ENCODE results near the gene WWC1.
"Not testable (repeated sequence)": the region's sequence is repeated elsewhere in the genome, so short reads cannot be mapped to it uniquely, and the experiment has no call there.

The WWC1 gene

GRCh38 chr5:168426864-168427172 is 135.4 kb downstream of the WWC1 start:
- Mint-ChIP-seq H3K27ac (no peak overlapping the region), H3K27me3 (no peaks in the 10 kb centered on the region), H3K9me3 (no peaks in the 10 kb centered on the region), H3K36me3 (ENCODE audit: low read depth) (no peaks in the 10 kb centered on the region), H3K4me1 (ENCODE audit: low read depth) (no peaks in the 10 kb centered on the region), H3K4me3 (no peak overlapping the region)

GRCh38 chr5:168427224-168427623 is 135.8 kb downstream of the WWC1 start:
- Mint-ChIP-seq H3K4me1 (ENCODE audit: low read depth) (no peaks in the 10 kb centered on the region), H3K27ac (no peak overlapping the region), H3K27me3 (no peaks in the 10 kb centered on the region), H3K4me3 (no peak overlapping the region), H3K9me3 (no peaks in the 10 kb centered on the region), H3K36me3 (ENCODE audit: low read depth) (no peaks in the 10 kb centered on the region)

GRCh38 chr5:168428552-168428951 is 137.1 kb downstream of the WWC1 start:
- Mint-ChIP-seq H3K9me3 (no peaks in the 10 kb centered on the region), H3K4me3 (no peak overlapping the region), H3K27me3 (no peaks in the 10 kb centered on the region), H3K4me1 (ENCODE audit: low read depth) (no peaks in the 10 kb centered on the region), H3K36me3 (ENCODE audit: low read depth) (no peaks in the 10 kb centered on the region), H3K27ac (no peak overlapping the region)

- no peaks in the 10 kb centered on the region for H3K36me3 Mint-ChIP-seq (ENCODE audit: low read depth)
- no peak overlapping the region for H3K27ac Mint-ChIP-seq
- no peak overlapping the region for H3K4me3 Mint-ChIP-seq
- H3K9me3 Mint-ChIP-seq, result no peaks in the 10 kb centered on the region
- no peaks in the 10 kb centered on the region for H3K27me3 Mint-ChIP-seq
- H3K4me1 Mint-ChIP-seq (ENCODE audit: low read depth), result no peaks in the 10 kb centered on the region
Measured at GRCh38 chr5:168430296-168430695, 138.9 kb downstream of the WWC1 start.

- H3K36me3 Mint-ChIP-seq (ENCODE audit: low read depth), result no peaks in the 10 kb centered on the region
- no peaks in the 10 kb centered on the region for H3K4me1 Mint-ChIP-seq (ENCODE audit: low read depth)
- no peaks in the 10 kb centered on the region for H3K9me3 Mint-ChIP-seq
- H3K4me3 Mint-ChIP-seq, result no peak overlapping the region
- no peak overlapping the region for H3K27ac Mint-ChIP-seq
- peaks cover 3% of the 10 kb centered on the region for H3K27me3 Mint-ChIP-seq
Measured at GRCh38 chr5:168432903-168433302, 141.5 kb downstream of the WWC1 start.

GRCh38 chr5:168434001-168434400 is 142.6 kb downstream of the WWC1 start:
- no peak overlapping the region for H3K27ac Mint-ChIP-seq
- H3K4me3 Mint-ChIP-seq, result no peak overlapping the region

GRCh38 chr5:168434746-168435321 is 143.4 kb downstream of the WWC1 start:
- Mint-ChIP-seq H3K4me1 (ENCODE audit: low read depth) (no peaks in the 10 kb centered on the region), H3K9me3 (no peaks in the 10 kb centered on the region), H3K27ac (no peak overlapping the region), H3K4me3 (no peak overlapping the region), H3K27me3 (peaks cover 6% of the 10 kb centered on the region), H3K36me3 (ENCODE audit: low read depth) (no peaks in the 10 kb centered on the region)

More at GRCh38 chr5:168434001-168434400, 142.6 kb downstream of the WWC1 start:
- Mint-ChIP-seq H3K36me3 (ENCODE audit: low read depth) (no peaks in the 10 kb centered on the region), H3K4me1 (ENCODE audit: low read depth) (no peaks in the 10 kb centered on the region), H3K27me3 (peaks cover 3% of the 10 kb centered on the region), H3K9me3 (no peaks in the 10 kb centered on the region)

GRCh38 chr5:168435340-168435739 is 143.9 kb downstream of the WWC1 start:
- H3K27me3 Mint-ChIP-seq; H3K36me3 Mint-ChIP-seq (ENCODE audit: low read depth); H3K27ac Mint-ChIP-seq; H3K4me3 Mint-ChIP-seq; H3K4me1 Mint-ChIP-seq (ENCODE audit: low read depth); H3K9me3 Mint-ChIP-seq: not testable (repeated sequence)

GRCh38 chr5:168438349-168438748 is 146.9 kb downstream of the WWC1 start:
- Mint-ChIP-seq H3K27me3 (peaks cover 7% of the 10 kb centered on the region), H3K36me3 (ENCODE audit: low read depth) (no peaks in the 10 kb centered on the region), H3K9me3 (no peaks in the 10 kb centered on the region), H3K4me1 (ENCODE audit: low read depth) (no peaks in the 10 kb centered on the region), H3K4me3 (no peak overlapping the region), H3K27ac (no peak overlapping the region)

GRCh38 chr5:168443533-168443932 is 152.1 kb downstream of the WWC1 start:
- Mint-ChIP-seq H3K9me3 (no peaks in the 10 kb centered on the region), H3K27ac (no peak overlapping the region), H3K36me3 (ENCODE audit: low read depth) (no peaks in the 10 kb centered on the region)

GRCh38 chr5:168443950-168444700 is 152.7 kb downstream of the WWC1 start:
- Mint-ChIP-seq H3K9me3 (no peaks in the 10 kb centered on the region), H3K4me3 (no peak overlapping the region), H3K27me3 (peaks cover 4% of the 10 kb centered on the region), H3K27ac (no peak overlapping the region), H3K4me1 (ENCODE audit: low read depth) (no peaks in the 10 kb centered on the region), H3K36me3 (ENCODE audit: low read depth) (no peaks in the 10 kb centered on the region)

More at GRCh38 chr5:168443533-168443932, 152.1 kb downstream of the WWC1 start:
- H3K4me3 Mint-ChIP-seq, result no peak overlapping the region
- H3K4me1 Mint-ChIP-seq (ENCODE audit: low read depth), result no peaks in the 10 kb centered on the region
- peaks cover 4% of the 10 kb centered on the region for H3K27me3 Mint-ChIP-seq

GRCh38 chr5:168446983-168447619 is 155.7 kb downstream of the WWC1 start:
- Mint-ChIP-seq H3K27ac (no peak overlapping the region), H3K4me1 (ENCODE audit: low read depth) (no peaks in the 10 kb centered on the region), H3K4me3 (no peak overlapping the region), H3K27me3 (peaks cover 2% of the 10 kb centered on the region), H3K9me3 (no peaks in the 10 kb centered on the region), H3K36me3 (ENCODE audit: low read depth) (no peaks in the 10 kb centered on the region)

- H3K36me3 Mint-ChIP-seq (ENCODE audit: low read depth), result no peaks in the 10 kb centered on the region
- peaks cover 2% of the 10 kb centered on the region for H3K27me3 Mint-ChIP-seq
- H3K9me3 Mint-ChIP-seq, result no peaks in the 10 kb centered on the region
- H3K27ac Mint-ChIP-seq, result no peak overlapping the region
- no peak overlapping the region for H3K4me3 Mint-ChIP-seq
- no peaks in the 10 kb centered on the region for H3K4me1 Mint-ChIP-seq (ENCODE audit: low read depth)
Measured at GRCh38 chr5:168447808-168448207, 156.4 kb downstream of the WWC1 start.

- peaks cover 2% of the 10 kb centered on the region for H3K27me3 Mint-ChIP-seq
Measured at GRCh38 chr5:168449166-168449565, 157.7 kb downstream of the WWC1 start.

GRCh38 chr5:168451565-168451964 is 160.1 kb downstream of the WWC1 start:
- no peak overlapping the region for H3K4me3 Mint-ChIP-seq
- no peak overlapping the region for H3K27ac Mint-ChIP-seq
- H3K4me1 Mint-ChIP-seq (ENCODE audit: low read depth), result no peaks in the 10 kb centered on the region
- no peaks in the 10 kb centered on the region for H3K36me3 Mint-ChIP-seq (ENCODE audit: low read depth)
- H3K27me3 Mint-ChIP-seq, result peaks cover 2% of the 10 kb centered on the region
- no peaks in the 10 kb centered on the region for H3K9me3 Mint-ChIP-seq

More at GRCh38 chr5:168449166-168449565, 157.7 kb downstream of the WWC1 start:
- Mint-ChIP-seq H3K27ac (no peak overlapping the region), H3K9me3 (no peaks in the 10 kb centered on the region), H3K36me3 (ENCODE audit: low read depth) (no peaks in the 10 kb centered on the region), H3K4me1 (ENCODE audit: low read depth) (no peaks in the 10 kb centered on the region), H3K4me3 (no peak overlapping the region)

Measured in stimulated activated naive CD8-positive, alpha-beta T cell treated with anti-CD3 and anti-CD28 coated beads, Interleukin-15, Interleukin-2, amounts not matched to agents 100 ng/mL and 50 ng/mL, for 24 hours (primary cell).